Prostate gland (tissue), 2 donors: Measurements from ENCODE around the gene SOHLH1.

ENCODE experiments used
- CTCF ChIP-seq, 4 experiments: fragments of 200-600 bp in 2 of 4; fragments of 450-650 bp in 2 of 4; sonication (generic) in 2 of 4; IDR thresholded peaks; 1 replicate in 3 of 4; 2 replicates in 1 of 4; pipeline ENCODE4 v1.5.1; 2016 to 2019; ENCODE audit warnings: antibody characterized with exemption in 4 of 4, mild to moderate bottlenecking in 2 of 4, moderate library complexity in 2 of 4
- POLR2A ChIP-seq: fragments of 450-650 bp; IDR thresholded peaks from one replicate; pipeline ENCODE4 v1.6.1; 2016; ENCODE audit warnings: antibody characterized with exemption, mild to moderate bottlenecking
- POLR2AphosphoS5 ChIP-seq: sonication (generic); formaldehyde crosslinking; IDR thresholded peaks from one replicate; pipeline ENCODE4 v1.6.1; 2017; ENCODE audit warnings: antibody characterized with exemption

GRCh38 chr9:135734616-135735144 lies 35.4 kb upstream of the SOHLH1 start:
- no peak for TF ChIP-seq CTCF (IDR thresholded peaks at IDR 0.05)
- TF ChIP-seq POLR2A = no peak
- TF ChIP-seq POLR2AphosphoS5 = no peak
